Chondrocyte (in vitro differentiated cells): ENCODE data around the gene TKFC. TPM values are rescaled to one million over a fixed set of nuclear protein-coding genes. Genes with fewer than 3 reads are reported as not detected.
"Not testable (repeated sequence)": the region's sequence is repeated elsewhere in the genome, so short reads cannot be mapped to it uniquely, and the experiment has no call there.

Experiments used
- DNase-seq: peaks from one replicate; pipeline ENCODE4 v3.0.0; 2021; ENCODE audit warnings: mixed read lengths, low spot score
- H3K27ac Mint-ChIP-seq: one replicate; pipeline ENCODE4 v1.8.0; 2021; ENCODE audit warnings: mild to moderate bottlenecking, moderate library complexity, mixed read lengths; ENCODE audit not compliant: unreplicated experiment
- H3K27me3 Mint-ChIP-seq: 2 replicates; pipeline ENCODE4 v1.8.0; 2021; ENCODE audit warnings: low read depth, mixed read lengths
- H3K36me3 Mint-ChIP-seq: 2 replicates; pipeline ENCODE4 v1.8.0; 2021; ENCODE audit warnings: low read depth, mixed read lengths
- H3K4me1 Mint-ChIP-seq: 2 replicates; pipeline ENCODE4 v1.8.0; 2021; ENCODE audit warnings: low read depth, mild to moderate bottlenecking, mixed read lengths
- H3K4me3 Mint-ChIP-seq: one replicate; pipeline ENCODE4 v1.8.0; 2021; ENCODE audit warnings: mild to moderate bottlenecking, moderate library complexity, mixed read lengths; ENCODE audit not compliant: unreplicated experiment
- H3K9me3 Mint-ChIP-seq: 2 replicates; pipeline ENCODE4 v1.8.0; 2021; ENCODE audit warnings: low read depth, mixed read lengths
- total RNA-seq: library from RNA; stranded (reverse); gene quantifications from 3 replicates; pipeline ENCODE4 v1.2.1, GENCODE V29; 2021
- TF ChIP-seq, protein P1 (sequence below): fragments of 200-600 bp; sonication (generic); IDR thresholded peaks from 2 replicates; pipeline ENCODE4 v1.5.0; 2021; ENCODE audit warnings: antibody characterized with exemption, mild to moderate bottlenecking, moderate library complexity

TKFC gene
- total RNA-seq, 1 donor from 2014 or later = 32.2 TPM

DNA sequence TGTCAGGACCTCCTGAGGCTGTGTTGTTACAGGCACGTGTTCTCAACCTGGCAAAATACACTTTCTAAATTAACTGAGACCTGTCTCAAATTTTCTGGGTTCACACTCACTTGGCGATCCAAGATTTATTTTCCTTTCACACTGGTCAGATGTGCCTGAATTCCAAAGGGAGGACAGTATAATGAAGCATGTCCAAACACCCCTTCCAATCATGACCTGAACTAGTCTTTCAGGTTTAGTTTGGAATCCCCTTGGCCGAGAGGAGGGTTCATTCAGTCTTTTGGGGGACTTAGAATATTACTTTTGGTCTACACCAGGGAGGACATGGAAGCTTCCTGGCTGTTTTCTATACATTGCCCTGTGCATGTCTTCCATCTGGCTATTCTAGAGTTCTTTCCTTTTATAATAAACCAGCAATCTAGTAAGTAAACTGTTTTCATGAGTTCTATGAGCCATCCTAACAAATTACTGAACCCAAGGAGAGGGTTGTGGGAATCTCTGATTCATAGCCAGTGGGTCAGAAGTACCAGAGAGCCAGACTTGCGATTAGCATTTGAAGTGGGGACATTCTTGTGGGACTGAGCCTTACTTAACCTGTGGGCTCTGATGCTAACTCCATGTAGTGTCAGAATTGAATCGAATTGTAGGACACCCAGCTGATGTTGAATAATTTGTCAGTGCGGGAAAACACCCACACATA lies 44.6 kb downstream of the TKFC start:
- no peak overlapping the region for H3K4me3 Mint-ChIP-seq
- peak overlapping the region; percentile 89 for H3K27ac Mint-ChIP-seq
- H3K4me1 Mint-ChIP-seq = peaks cover 33% of the 10 kb centered on the region
- DNase-seq = no peak
- no peaks in the 10 kb centered on the region for H3K27me3 Mint-ChIP-seq
- TF ChIP-seq, protein P1, sequence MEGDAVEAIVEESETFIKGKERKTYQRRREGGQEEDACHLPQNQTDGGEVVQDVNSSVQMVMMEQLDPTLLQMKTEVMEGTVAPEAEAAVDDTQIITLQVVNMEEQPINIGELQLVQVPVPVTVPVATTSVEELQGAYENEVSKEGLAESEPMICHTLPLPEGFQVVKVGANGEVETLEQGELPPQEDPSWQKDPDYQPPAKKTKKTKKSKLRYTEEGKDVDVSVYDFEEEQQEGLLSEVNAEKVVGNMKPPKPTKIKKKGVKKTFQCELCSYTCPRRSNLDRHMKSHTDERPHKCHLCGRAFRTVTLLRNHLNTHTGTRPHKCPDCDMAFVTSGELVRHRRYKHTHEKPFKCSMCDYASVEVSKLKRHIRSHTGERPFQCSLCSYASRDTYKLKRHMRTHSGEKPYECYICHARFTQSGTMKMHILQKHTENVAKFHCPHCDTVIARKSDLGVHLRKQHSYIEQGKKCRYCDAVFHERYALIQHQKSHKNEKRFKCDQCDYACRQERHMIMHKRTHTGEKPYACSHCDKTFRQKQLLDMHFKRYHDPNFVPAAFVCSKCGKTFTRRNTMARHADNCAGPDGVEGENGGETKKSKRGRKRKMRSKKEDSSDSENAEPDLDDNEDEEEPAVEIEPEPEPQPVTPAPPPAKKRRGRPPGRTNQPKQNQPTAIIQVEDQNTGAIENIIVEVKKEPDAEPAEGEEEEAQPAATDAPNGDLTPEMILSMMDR = no peak
- H3K9me3 Mint-ChIP-seq = no peaks in the 10 kb centered on the region
- peaks cover 2% of the 10 kb centered on the region for H3K36me3 Mint-ChIP-seq

DNA sequence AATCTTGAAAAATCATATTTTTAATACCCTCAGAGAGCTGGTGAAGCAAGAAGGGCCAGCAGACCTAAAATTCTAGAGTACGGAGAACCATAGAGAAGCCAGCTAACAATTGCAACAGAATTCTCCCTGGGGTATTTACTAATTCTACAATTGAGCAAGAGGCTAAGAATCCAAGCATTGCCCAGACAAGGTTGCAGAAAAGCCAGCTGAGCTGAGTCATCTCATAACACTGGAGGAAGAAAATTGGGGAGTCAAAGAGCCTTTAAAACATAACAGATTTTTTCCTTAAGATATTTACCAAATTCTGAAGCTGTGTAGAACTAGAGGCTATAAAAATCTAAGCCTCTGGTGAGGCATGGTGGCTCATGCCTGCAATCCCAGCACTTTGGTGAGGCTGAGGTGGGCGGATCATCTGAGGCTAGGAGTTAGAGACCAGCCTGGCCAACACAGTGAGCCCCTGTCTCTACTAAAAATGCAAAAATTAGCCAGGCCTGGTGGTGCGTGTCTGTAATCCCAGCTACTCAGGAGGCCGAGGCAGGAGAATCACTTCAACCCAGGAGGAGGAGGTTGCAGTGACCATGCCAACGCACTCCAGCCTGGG lies 45.8 kb downstream of the TKFC start:
- H3K27ac Mint-ChIP-seq = peak overlapping the region; percentile 89
- no peaks in the 10 kb centered on the region for H3K27me3 Mint-ChIP-seq
- H3K4me1 Mint-ChIP-seq = peaks cover 30% of the 10 kb centered on the region
- TF ChIP-seq, protein P1 = no peak
- DNase-seq = no peak
- H3K9me3 Mint-ChIP-seq = no peaks in the 10 kb centered on the region
- H3K4me3 Mint-ChIP-seq = no peak overlapping the region
- H3K36me3 Mint-ChIP-seq = peaks cover 2% of the 10 kb centered on the region

DNA sequence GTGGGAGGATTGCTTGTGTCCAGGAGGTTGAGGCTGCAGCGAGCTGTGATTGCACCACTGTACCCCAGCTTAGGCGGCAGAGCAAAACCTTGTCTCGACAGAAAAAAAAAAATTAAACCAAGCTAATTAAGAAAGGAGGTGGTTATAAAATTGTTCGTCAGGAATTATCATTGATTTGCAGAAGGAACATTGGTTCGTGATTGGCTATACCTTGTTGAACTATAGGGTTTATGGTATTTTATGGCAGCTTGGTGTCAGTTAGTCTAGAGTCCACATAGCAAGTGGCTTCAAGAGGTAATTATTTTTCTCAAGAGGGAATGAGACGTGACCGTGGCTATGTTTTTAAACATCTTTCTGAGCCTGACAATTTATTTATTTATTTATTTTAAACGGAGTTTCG lies 47.9 kb downstream of the TKFC start:
- TF ChIP-seq, protein P1 = no peak
- H3K4me3 Mint-ChIP-seq = no peak overlapping the region
- H3K27me3 Mint-ChIP-seq = no peaks in the 10 kb centered on the region
- no peaks in the 10 kb centered on the region for H3K9me3 Mint-ChIP-seq
- DNase-seq = no peak
- H3K4me1 Mint-ChIP-seq = peaks cover 37% of the 10 kb centered on the region
- H3K36me3 Mint-ChIP-seq = no peaks in the 10 kb centered on the region
- no peak overlapping the region for H3K27ac Mint-ChIP-seq

DNA sequence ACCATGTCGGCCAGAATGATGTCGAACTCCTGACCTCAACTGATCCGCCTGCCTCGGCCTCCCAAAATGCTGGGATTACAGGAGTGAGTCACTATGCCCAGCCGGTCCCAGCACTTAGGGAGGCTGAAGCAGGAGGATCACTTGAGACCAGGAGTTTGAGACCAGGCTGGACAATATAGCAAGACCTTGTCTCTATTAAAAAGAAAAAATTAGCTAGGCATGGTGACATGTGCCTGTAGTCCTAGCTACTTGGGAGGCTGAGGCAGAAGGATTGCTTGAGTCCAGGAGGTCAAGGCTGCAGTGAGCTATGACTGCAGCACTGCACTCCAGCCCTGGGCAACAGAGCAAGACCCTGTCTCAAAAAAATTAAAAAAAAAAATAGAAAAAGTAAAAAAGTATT lies 50.8 kb downstream of the TKFC start:
- DNase-seq, H3K27ac Mint-ChIP-seq, H3K4me3 Mint-ChIP-seq, H3K27me3 Mint-ChIP-seq, H3K9me3 Mint-ChIP-seq, H3K36me3 Mint-ChIP-seq: not testable (repeated sequence)
- H3K4me1 Mint-ChIP-seq = peaks cover 21% of the 10 kb centered on the region

DNA sequence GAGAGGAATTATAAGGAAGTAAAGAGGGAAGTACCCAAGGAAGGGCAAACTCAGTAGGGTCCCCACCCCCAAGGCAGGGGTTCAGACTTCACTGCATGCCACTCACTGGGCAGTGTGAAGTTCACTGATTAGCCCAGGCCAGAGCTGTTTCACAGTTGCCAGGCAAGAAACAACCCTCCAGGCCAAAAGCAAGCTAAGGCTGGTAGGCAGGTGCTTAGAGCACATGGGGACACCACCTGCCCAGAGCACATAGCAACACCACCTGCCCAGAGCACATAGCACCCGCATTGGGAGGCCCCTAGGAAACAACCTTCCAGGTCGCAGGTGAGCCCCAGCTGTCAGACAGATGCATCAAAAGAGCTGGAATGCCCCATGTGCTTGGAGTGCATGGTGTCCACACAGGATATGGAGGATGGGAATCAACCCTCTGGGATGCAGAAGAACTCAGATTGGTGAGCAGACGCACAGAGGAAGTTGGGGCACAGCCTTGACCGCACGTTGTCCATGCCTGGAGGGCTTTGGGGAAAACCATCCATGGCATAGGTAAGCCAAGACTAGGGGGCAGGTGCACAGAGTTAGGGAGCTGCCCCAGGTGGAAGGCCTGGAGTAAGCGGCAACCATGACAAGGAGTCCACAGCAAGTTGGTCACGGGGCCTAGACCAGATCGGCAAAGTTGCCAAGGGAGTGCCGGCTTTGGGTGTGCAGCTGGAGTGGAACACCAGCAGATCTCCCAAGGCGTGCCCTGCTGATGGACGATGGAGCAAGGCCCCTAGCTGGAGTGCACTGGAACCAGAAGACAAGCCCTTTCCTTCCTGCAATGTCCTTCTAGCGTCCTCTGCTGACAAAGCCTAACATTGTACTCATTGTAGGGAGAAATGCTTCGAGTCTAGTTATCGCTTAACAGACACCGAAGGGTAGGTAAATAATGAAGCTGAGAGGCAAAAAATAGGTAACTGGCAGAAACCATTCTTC lies 51.5 kb downstream of the TKFC start:
- no peak for DNase-seq
- H3K27ac Mint-ChIP-seq = no peak overlapping the region
- H3K36me3 Mint-ChIP-seq = no peaks in the 10 kb centered on the region
- peaks cover 1% of the 10 kb centered on the region for H3K9me3 Mint-ChIP-seq
- no peak overlapping the region for H3K4me3 Mint-ChIP-seq
- peaks cover 14% of the 10 kb centered on the region for H3K4me1 Mint-ChIP-seq
- TF ChIP-seq, protein P1 = no peak
- no peaks in the 10 kb centered on the region for H3K27me3 Mint-ChIP-seq
